Nephron progenitor cell (in vitro differentiated cells): ENCODE results near the gene HMGXB3.
"Not testable (repeated sequence)": the region's sequence is repeated elsewhere in the genome, so short reads cannot be mapped to it uniquely, and the experiment has no call there.

Experiments
- DNase-seq: peaks from one replicate; pipeline ENCODE4 v3.0.0; 2021
- H3K27ac Mint-ChIP-seq: 2 replicates; pipeline ENCODE4 v1.8.0; 2021; ENCODE audit warnings: mild to moderate bottlenecking, moderate library complexity, mixed read lengths
- H3K27me3 Mint-ChIP-seq: 2 replicates; pipeline ENCODE4 v1.8.0; 2021; ENCODE audit warnings: mild to moderate bottlenecking, low read depth, mixed read lengths; ENCODE audit not compliant: poor library complexity
- H3K36me3 Mint-ChIP-seq: 2 replicates; pipeline ENCODE4 v1.8.0; 2021; ENCODE audit warnings: low read depth, mixed read lengths
- H3K4me1 Mint-ChIP-seq: 2 replicates; pipeline ENCODE4 v1.8.0; 2021; ENCODE audit warnings: mixed read lengths
- H3K4me3 Mint-ChIP-seq: 2 replicates; pipeline ENCODE4 v1.8.0; 2021; ENCODE audit warnings: mild to moderate bottlenecking, moderate library complexity, mixed read lengths
- H3K9me3 Mint-ChIP-seq: 2 replicates; pipeline ENCODE4 v1.8.0; 2021; ENCODE audit warnings: mild to moderate bottlenecking, moderate library complexity, mixed read lengths
- TF ChIP-seq, protein P1 (sequence below): fragments of 200-600 bp; sonication (generic); IDR thresholded peaks from 2 replicates; pipeline ENCODE4 v1.5.0; 2021; ENCODE audit warnings: antibody characterized with exemption

Gene HMGXB3

DNA sequence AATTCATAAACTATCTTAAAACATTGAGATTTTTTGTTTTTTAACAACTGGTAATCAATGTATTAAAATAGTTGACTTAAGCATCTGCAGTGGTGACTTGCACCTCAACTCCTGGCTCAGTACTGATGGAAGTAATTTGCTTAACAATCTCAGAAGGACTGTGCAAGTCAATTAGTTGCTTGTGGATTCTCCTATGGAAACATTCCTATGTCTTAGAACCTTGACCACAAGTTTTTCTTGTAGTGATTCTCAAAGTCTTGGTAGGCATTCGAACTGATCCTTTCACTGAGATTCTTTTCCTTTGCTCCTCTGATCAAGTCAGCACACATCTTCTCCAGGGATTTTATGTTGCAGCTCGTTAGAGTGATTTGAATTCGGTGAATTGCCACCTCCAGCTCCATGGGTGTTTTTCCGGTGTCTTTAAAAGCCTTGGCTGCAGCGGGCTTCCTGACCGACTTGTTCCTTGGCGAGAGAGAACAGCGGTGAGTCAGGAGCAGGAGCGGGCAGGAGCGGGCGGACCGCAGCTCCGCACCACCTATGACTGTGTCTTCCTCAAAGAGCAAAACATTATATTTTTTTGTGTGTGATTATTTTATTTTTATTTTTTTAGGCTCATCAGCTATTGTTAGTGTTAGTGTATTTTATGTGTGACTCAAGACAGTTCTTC is 21.1 kb downstream of the HMGXB3 start:
- H3K27ac Mint-ChIP-seq, result peak overlapping the region; percentile 87
- H3K4me3 Mint-ChIP-seq, result no peak overlapping the region
- H3K27me3 Mint-ChIP-seq, result peaks cover 3% of the 10 kb centered on the region
- peaks cover 77% of the 10 kb centered on the region for H3K36me3 Mint-ChIP-seq
- TF ChIP-seq, protein P1, sequence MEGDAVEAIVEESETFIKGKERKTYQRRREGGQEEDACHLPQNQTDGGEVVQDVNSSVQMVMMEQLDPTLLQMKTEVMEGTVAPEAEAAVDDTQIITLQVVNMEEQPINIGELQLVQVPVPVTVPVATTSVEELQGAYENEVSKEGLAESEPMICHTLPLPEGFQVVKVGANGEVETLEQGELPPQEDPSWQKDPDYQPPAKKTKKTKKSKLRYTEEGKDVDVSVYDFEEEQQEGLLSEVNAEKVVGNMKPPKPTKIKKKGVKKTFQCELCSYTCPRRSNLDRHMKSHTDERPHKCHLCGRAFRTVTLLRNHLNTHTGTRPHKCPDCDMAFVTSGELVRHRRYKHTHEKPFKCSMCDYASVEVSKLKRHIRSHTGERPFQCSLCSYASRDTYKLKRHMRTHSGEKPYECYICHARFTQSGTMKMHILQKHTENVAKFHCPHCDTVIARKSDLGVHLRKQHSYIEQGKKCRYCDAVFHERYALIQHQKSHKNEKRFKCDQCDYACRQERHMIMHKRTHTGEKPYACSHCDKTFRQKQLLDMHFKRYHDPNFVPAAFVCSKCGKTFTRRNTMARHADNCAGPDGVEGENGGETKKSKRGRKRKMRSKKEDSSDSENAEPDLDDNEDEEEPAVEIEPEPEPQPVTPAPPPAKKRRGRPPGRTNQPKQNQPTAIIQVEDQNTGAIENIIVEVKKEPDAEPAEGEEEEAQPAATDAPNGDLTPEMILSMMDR, result no peak
- H3K4me1 Mint-ChIP-seq, result peaks cover 20% of the 10 kb centered on the region
- peaks cover 5% of the 10 kb centered on the region for H3K9me3 Mint-ChIP-seq
- DNase-seq, result no peak

DNA sequence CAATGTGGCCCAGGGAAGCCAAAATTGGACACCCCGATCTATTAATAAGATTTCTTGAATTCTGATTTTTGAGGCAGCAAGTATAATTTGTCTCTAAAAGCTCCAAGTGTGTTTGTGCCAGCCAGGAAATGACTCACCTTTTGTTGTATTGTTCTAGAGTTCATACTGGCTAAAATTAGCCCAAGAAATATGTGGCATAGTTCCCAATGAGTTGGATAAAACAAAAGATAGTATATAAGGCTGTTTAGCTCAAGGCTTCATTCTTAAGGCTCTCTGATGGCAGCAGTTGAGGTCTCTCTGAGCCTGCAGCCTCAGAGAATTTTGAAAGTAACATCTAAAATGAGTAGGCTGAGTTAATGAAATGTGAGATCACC is 21.6 kb downstream of the HMGXB3 start:
- H3K9me3 Mint-ChIP-seq, result no peaks in the 10 kb centered on the region
- no peak overlapping the region for H3K27ac Mint-ChIP-seq
- H3K36me3 Mint-ChIP-seq, result peaks cover 75% of the 10 kb centered on the region
- no peak overlapping the region for H3K4me3 Mint-ChIP-seq
- TF ChIP-seq, protein P1, result no peak
- H3K4me1 Mint-ChIP-seq, result peaks cover 20% of the 10 kb centered on the region
- H3K27me3 Mint-ChIP-seq, result peaks cover 3% of the 10 kb centered on the region
- no peak for DNase-seq

DNA sequence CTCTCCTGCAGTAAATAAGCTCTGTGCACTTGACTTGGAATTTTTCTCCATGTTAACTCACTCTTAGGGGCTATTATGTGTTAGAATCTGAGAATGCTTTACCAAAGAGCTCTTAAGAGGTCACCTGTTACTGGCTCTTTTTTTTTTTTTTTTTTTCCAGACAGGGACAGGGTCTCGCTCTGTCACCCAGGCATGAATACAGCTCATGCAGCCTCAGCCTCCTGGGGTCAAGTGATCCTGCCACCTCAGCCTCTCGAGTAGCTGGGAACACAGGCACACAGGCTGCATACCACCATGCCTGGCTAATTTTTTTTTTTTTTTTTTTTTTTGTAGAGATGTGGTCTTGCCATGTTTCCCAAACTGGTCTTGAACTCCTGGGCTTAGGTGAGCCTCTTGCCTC is 22.1 kb downstream of the HMGXB3 start:
- H3K9me3 Mint-ChIP-seq, result no peaks in the 10 kb centered on the region
- peak; percentile 19 for DNase-seq
- no peak overlapping the region for H3K4me3 Mint-ChIP-seq
- H3K27ac Mint-ChIP-seq, result peak overlapping the region; percentile 12
- H3K36me3 Mint-ChIP-seq, result peaks cover 74% of the 10 kb centered on the region
- H3K27me3 Mint-ChIP-seq, result peaks cover 3% of the 10 kb centered on the region
- H3K4me1 Mint-ChIP-seq, result peaks cover 20% of the 10 kb centered on the region
- TF ChIP-seq, protein P1, result no peak

DNA sequence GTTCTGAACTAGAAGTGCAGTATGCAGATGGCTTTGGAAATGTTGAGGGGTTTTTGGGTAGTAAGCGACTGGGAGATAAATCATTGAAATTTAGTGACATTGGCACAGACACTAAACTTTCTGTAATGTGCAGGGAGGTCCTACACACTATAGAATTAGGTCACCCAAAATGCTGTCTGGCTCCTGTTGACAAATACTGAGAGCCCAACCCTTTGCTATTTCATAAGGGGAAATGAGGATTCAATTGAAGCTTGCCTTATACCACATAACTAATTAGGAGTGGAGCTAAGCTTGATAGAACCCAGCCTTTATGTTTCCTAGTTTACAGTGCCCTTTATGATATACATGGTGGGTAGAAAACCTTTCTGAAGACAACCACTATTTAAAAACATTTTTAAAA is 22.6 kb downstream of the HMGXB3 start:
- Mint-ChIP-seq H3K4me3 (no peak overlapping the region), H3K4me1 (peaks cover 20% of the 10 kb centered on the region), H3K27ac (no peak overlapping the region), H3K36me3 (peaks cover 74% of the 10 kb centered on the region), H3K27me3 (peaks cover 3% of the 10 kb centered on the region), H3K9me3 (no peaks in the 10 kb centered on the region)
- TF ChIP-seq, protein P1, result no peak
- DNase-seq, result no peak

DNA sequence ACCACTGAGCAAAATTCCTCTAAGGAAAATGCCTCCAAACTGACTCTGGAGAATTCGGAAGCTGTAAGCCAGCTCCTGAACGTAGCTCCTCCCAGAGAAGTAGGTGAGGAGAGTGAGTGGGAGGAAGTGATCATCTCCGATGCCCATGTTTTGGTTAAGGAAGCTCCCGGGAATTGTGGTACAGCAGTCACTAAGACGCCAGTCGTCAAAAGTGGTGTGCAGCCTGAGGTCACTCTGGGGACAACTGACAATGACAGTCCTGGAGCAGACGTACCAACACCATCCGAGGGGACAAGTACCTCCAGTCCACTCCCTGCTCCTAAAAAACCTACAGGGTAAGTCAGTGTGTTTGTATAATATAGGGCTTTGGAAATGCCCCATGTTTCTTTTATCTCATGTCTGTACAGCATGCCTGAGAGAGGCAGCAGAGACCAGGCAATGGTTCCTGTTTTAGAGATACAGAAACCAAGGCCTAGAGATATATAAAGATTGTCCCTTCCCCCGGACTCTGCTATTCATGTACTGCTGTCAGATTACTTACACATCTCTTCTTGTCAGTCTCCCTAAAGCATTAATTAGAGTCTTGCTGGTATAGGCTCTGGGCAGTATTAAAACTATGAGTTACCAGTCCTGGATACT is 23.9 kb downstream of the HMGXB3 start:
- TF ChIP-seq, protein P1, result no peak
- Mint-ChIP-seq H3K9me3 (no peaks in the 10 kb centered on the region), H3K36me3 (peaks cover 71% of the 10 kb centered on the region), H3K27me3 (peaks cover 3% of the 10 kb centered on the region), H3K4me3 (no peak overlapping the region), H3K27ac (peak overlapping the region; percentile 90), H3K4me1 (peaks cover 20% of the 10 kb centered on the region)
- DNase-seq, result no peak

DNA sequence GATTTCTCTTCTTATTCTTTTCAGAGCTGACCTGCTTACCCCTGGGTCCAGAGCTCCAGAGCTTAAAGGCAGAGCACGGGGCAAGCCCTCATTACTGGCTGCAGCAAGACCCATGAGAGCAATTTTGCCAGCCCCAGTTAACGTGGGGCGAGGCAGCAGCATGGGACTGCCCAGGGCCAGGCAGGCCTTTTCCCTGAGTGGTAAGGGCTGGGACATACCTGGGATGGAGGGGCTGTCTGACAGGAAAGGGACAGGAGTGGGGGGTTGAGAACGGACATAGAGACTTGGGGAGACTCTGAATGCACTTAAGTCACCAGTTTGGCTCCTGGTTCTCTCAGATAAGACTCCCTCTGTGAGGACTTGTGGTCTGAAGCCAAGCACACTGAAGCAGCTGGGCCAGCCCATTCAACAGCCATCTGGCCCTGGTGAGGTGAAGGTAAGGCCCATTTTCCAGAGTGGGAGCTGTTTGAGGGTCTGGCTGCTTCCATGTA is 26.2 kb downstream of the HMGXB3 start:
- no peak for DNase-seq
- peaks cover 18% of the 10 kb centered on the region for H3K4me1 Mint-ChIP-seq

DNA sequence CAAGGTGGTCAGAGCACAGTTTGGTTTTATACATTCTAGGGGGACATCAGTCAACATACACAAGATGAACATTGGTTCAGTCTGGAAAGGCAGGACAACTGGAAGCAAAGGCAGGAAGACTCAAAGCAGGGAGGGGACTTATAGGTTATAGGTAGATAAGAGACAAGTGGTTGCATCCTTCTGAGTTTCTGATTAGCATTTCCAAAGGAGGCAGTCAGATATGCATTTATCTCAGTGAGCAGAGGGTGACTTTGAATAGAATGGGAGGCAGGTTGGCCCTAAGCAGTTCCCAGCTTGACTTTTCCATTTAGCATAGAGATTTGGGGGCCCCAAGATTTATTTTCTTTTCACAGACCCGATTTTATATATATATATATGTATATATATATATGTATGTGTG is 27.5 kb downstream of the HMGXB3 start:
- H3K9me3 Mint-ChIP-seq, result not testable (repeated sequence)

More for the DNA sequence above, 26.2 kb downstream of the HMGXB3 start:
- TF ChIP-seq, protein P1, result no peak
- Mint-ChIP-seq H3K27me3 (peaks cover 2% of the 10 kb centered on the region), H3K4me3 (no peak overlapping the region), H3K9me3 (no peaks in the 10 kb centered on the region), H3K27ac (no peak overlapping the region), H3K36me3 (peaks cover 66% of the 10 kb centered on the region)

More for the DNA sequence above, 27.5 kb downstream of the HMGXB3 start:
- not testable (repeated sequence) for H3K27ac Mint-ChIP-seq, H3K4me3 Mint-ChIP-seq, H3K27me3 Mint-ChIP-seq, DNase-seq, H3K4me1 Mint-ChIP-seq
- peaks cover 61% of the 10 kb centered on the region for H3K36me3 Mint-ChIP-seq
